SH-SY5Y (cell line): ENCODE measurements around the gene TELO2.

Experiments used
- GATA2 ChIP-seq: IDR thresholded peaks from 2 replicates; pipeline ENCODE4 v1.6.1; 2011; ENCODE audit warnings: mild to moderate bottlenecking, low read depth, low read length
- GATA3 ChIP-seq: IDR thresholded peaks from 2 replicates; pipeline ENCODE4 v1.6.1; 2011; ENCODE audit warnings: low read depth, mild to moderate bottlenecking, low read length, moderate library complexity

The TELO2 gene

DNA sequence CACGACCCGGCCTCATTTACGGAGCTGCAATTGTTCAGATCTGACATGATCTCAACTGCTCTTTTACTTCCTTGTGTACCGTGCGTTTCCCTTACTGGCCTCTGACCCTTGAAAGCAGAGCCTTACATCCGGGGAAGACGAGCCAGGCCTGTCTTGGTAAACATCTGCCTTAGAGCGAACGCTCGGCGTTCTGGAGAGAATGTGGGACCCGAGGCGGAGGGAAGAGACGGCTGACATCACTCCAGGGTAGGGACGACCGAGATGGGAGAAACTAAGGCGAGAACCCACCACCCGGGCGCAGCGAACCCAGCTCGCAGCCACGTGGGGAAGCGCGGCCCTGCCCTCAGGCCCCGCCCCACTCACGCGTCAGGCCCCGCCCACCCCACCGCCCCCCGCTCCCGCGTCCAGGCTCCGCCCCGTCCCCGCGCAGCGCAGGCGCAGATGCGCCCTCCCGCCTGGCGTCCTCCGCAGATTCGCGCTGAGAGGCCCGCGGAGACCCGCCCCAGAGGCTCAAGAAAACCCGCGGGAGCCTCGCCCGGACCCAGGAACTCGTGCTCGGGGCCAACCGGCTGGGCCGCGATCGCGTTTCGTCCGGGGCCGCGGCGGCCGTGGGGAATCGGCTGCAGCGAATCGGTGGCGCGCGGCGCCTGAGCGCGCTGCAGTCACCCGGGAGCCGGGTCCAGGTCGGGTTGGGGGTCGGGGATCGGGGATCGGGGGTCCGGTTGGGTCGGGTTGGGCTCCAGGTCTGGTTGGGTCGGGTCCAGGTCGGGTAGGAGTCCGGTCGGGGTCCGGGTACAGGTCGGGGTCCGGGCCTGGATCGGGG, at the start of gene TELO2:
TSS of gene TELO2 (plus strand) at position 438 of the 823 bp plus-strand sequence. CDS start 922 bp downstream, outside the sequence.
- no peak for TF ChIP-seq GATA3
- TF ChIP-seq GATA2 = no peak

DNA sequence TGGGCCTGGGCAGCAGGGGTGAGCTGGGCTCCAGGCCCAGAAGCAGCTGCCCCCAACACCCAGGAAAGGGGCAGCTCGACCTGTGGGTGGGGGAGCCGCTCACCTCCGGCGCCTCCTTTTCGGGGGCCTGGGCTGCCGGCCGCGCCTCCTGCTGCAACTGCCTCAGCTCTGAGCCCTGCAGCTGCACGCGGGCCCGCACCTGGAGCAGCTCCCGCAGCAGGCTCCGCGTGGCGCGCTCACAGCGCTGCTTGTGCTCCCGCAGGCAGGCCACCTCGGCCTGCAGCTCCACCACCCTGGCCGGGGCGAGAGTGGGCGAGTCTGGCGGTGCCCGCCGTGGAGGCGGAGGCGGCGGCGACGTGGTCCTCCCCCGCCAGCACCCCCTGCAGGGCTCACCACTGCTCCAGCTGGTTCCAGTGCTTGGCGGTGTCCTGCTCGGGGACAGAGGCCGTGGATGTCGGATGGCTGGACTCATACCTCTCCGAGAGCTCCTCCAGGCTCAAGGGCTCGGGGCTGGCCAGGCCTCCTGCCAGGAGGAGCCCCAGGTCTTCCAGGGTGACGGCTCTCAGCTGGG, 49.7 kb upstream of the TELO2 start:
- TF ChIP-seq GATA2 = no peak
- TF ChIP-seq GATA3 = no peak

DNA sequence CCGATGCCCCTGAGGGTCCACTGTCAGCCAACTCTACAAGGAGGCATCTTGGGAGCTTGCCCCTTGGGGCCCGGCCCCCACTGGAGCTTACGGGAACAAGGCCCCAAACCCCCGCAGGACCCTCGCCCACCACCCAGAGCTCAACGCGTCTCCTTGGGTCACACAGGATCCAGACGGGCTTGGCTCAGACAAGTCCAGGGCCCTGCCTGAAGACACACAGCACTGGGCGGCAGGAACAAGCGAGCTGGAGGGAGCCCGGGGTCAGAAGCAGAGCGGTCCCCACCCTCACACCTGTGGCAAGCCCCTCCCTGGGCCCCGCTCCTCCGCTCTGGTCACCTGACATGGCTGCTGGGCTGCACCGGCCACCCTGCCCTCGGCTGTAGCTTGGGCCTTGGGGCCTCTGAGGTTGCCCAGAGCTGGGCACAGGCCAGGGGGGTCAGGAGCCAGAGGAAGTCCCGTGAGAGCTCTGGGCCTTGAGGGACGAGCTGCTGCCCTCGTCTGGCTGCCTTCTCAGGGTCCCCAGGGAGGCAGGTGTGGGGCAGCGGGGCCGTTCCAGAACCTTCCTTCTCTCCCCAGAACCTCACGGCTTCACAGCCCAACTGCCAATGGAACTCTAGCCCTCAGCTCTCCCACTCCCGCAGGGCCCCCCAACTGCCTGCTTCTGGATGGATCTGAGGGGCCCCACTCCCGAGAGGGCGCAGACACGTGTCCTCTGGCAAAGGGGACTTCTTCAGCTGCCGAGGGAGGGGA, 49.0 kb upstream of the TELO2 start, which contains the start of gene CCDC154:
TSS of gene CCDC154 (minus strand) at position 577 of the 750 bp plus-strand sequence. CDS start at position 343, 234 bp downstream.
- TF ChIP-seq GATA3 (no peak), GATA2 (no peak)

DNA sequence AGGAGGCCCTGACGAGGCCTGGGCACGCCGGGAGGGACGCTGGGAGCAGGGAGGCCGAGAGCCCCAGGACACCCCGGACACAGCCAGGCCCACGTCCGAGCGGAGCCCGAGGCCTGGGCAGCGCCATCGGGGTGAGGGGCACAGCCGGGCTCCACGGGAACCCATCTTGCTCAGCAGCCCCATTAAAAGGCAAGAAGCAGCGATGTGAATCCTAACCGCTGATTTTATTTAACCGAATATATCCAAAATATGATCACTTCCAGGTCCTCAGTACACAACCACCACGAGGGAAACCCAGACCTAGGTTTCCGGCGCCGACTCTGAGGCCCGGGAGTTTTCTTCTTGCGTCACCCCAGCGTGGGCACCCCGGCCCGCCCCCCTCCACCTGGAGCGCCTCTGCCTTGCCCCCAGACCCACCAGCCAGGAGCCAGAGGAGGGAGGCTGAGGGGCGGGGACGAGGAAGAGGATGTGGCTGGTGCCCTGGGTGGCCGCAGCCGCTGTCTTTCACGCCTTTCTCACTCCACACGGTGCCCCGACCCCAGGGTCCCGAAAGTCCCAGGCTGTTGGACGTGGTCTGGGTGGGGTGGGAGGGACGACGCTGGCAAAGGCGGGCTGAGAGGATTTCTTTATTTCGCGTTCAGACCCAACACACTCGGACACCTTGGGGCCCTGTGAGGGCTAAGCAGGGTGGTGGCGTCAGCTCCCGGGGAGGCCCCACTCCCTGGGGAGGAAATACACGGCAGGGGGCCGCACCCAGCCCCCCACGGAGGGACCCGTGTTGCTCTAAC, 48.2 kb upstream of the TELO2 start:
- no peak for TF ChIP-seq GATA3
- TF ChIP-seq GATA2 = no peak

DNA sequence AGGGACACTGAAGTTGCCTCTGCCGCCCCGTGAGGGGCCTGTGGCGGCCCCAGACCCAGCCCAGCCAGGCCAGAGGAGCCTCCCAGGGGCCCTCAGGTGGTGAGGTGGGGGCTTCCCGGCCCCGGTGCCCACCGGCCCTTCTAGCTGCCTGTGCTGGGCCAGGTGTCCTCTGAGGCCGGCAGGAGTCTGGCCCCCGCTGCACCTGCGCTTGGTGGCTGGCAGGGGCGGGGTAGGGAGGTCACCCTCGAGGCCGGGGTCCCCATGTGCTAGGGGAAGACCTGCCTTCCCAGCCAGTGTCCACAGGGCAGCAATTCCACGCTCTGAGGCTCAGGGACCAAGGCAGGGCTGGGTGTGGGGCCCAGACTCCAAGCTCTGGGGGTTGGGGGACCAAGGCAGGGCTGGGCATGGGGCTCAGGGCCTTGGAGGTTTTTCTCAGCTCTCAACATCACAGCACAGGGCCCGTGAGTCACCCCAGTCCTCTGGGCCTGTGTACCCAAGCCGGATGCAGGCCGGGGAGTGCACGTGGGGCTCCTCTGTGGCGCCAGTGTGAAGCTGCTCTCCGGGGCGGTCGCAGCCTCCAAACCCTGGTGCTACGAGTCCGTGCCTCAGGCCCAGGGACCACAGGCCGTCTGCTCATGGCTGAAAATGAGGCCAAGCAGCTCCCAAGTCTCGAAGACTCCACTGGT, 47.5 kb upstream of the TELO2 start:
- TF ChIP-seq GATA3 = no peak
- TF ChIP-seq GATA2 = no peak

DNA sequence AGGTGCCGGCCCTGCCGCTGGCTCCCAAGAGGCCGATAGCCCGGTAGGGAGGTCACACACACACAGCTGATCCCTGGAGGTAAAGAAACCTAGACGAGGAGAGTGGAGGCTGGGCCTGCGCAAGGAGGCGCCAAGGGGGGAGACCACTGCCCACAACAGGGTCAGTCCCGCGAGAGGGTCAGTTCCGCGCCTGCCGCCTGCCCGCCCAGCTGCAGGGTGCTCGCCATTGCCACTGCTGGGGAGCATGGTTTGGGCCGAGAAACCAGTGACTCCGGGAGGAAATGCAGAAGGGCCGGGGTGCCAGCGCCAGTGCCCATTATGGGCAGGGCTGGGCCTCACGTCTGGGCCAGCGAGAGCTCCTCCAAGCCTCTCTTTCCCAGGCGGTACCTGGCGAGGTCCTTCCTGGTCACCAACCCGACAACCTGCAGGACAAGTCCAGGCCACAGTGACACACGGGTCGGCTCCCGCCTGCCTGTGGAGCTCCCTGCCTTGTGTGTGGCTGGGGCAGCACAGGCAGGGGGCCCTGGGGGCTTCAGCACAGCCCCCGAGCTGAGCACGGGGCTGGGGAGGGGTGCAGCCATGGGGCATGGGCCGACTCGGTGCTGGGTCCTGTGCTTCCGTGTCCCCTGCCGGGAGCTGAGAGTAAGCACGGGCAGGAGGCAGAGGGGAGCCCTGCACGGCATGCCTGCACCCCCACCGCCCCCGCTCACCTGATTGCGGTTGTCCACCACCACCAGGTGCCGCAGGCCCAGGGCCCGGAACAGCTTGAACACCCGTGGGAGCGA, 46.7 kb upstream of the TELO2 start:
- TF ChIP-seq GATA3 = no peak
- TF ChIP-seq GATA2 = no peak

DNA sequence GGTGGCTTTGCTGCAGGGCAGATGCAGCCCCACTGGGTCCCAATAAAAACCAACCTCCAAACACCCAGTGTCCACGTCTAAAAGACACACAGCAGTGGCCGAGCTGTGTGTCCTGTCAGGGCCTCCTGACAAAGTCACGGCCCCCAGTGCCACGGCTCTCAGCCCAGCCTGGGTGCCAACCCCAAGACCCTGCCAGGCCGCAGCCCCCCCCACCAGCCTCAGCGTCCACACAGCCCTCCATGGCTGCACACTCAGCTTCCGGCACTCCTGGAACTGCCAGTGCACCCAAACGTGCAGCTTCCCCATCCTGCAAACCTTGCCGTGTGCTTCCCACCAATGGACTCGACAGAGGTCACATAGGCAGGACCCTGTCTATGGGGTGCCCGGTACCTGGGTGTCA, 45.2 kb upstream of the TELO2 start:
- no peak for TF ChIP-seq GATA3
- TF ChIP-seq GATA2 = no peak

DNA sequence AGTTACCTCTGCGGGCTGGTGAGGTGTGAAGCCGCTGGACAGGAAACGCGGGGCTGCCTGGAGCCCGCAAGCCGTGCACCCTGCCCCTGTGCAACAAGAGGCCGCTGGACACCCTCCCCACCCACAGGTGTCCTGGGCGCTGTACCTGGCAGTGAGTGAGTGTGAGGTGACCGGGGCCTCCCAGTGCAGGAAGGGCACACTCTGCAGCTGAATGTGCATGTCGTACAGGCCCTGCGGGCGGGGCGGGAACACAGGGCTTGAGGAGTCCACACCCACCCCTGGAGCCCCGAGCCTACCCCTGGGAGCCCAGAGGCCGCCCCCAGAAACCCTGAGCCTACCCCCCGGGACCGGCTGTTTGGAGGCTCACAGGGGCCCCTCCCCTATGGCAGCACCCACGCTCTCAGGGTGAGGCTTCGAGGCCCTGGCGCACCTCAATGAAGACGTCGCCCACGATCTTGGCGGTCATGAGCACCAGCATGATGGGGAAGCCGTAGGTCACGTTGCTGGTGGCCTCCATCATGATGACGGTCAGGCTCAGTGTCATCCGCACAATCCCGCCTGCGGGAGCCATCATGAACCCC, 44.5 kb upstream of the TELO2 start:
- TF ChIP-seq GATA3 (no peak), GATA2 (no peak)

DNA sequence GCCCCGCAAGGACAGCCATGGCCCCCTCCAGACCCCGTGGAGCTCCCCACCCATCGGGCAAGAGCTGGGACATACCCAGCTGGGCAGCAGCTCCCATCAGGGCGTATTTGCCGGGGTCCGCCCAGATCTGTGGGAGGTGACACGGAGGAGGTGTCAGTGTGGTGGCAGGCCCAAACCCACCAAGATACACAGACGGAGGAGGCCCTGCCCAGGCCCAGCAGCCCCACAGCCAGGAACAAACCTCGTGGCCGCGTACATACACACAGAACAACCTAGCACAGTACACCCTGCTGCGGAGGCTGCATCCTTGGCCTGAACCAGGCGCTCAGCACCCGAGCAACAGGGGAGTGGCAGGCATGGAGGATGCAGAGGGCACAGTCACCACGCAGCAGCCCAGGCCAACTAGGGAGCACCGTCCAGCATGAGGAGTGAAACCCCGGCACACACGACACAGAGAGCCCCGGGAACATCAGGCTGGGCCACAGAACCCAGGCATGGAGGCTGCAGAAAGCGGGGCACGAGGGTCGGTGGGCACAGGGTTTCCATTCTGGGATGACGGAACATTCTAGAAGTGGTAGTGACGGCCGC, 43.9 kb upstream of the TELO2 start:
- no peak for TF ChIP-seq GATA3
- no peak for TF ChIP-seq GATA2

DNA sequence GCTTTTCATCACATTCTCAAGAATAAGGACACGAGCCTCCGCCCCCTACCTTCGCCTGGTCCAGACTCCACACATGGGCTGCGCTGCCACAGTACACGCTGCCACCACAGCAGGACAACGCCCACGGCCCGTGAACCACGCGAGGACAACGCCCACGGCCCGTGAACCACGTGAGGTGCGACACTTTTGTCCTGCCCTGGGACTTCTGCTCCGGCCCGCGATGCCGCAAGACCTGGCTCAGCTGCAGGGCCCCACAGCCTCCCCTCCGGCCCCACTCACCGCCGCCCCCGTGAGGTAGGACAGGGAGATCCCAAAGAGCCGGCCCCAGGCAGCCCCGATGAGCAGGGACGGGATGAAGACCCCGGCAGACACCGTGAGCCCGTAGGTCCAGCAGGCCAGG, 42.9 kb upstream of the TELO2 start:
- TF ChIP-seq GATA2 (no peak), GATA3 (no peak)

DNA sequence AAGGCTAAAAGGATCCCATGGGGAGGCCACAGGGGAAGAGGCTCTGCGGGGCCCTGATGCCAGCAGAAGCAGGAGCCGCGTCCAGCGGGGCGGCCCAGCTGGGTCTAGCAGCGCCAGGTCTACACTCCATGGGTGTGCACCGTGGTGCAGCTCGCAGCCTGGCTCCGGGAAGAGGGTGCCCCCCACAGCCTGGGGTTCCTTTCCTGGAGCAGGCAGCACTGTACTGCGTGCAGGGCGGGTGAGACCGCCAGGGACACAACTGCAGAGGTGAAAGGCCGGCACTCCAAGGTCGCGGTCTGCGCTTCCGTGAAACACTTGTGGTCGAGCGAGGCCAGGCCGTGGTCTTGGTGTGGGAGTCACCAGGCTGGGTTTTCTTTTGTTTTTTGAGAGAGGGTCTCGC, 42.3 kb upstream of the TELO2 start:
- TF ChIP-seq GATA3 (no peak), GATA2 (no peak)

DNA sequence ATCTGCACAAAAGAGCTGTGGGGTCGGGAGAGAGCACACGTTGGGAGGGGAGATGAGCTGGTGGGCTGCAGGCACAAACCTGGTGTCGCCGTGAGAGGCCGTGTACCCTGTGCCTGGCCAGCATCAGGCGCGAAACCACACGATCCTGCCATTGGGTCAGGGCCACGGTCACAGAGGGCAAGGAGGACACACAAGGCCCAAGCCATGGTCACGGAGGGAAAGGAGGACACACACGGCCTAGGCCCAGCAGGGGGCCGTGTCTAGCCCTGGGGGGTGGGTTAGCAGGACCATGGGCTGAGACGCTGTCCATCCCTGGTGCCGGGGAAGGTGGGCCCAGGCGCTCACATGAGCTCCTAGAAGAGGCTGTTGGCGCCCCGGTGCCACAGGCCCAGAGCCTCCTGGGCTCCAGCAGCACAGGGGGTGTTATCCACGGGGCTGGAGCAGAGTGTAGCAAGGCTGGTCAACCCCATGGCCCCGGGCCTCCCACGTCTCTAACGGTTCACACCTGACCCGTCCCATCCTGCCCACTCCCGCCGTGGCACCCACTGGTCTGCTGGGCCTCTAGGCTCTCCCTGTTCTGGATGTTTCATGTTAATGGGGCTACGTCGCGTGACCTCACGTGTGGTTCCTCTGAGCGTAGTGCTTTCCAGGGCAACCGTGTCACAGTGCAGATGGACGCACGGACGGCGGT, 41.3 kb upstream of the TELO2 start:
- TF ChIP-seq GATA2 (no peak), GATA3 (no peak)
